Right lobe of liver (tissue), 4 donors: ENCODE results near the gene SH3PXD2A.

Experiments used
- CTCF ChIP-seq, 4 donors: fragments of 200-600 bp in 3 of 4; fragments of 450-650 bp in 1 of 4; IDR thresholded peaks; one replicate each; pipeline versions ENCODE4 v1.5.1 to v1.8.0; 2016 to 2022; ENCODE audit warnings: antibody characterized with exemption in 4 of 4, mild to moderate bottlenecking in 2 of 4
- POLR2A ChIP-seq: fragments of 450-650 bp; IDR thresholded peaks from one replicate; pipeline ENCODE4 v1.6.1; 2017; ENCODE audit warnings: antibody characterized with exemption, mild to moderate bottlenecking
- donor health status: DM: no; HTN: no; CAD: no.
- donor health status: DM: no; HTN: no; CAD: no.
- donor health status: DM: no; HTN: yes; CAD: no.

GRCh38 chr10:103718247-103718620, 137.1 kb downstream of the SH3PXD2A start:
- TF ChIP-seq POLR2A (no peak), CTCF (IDR thresholded peaks at IDR 0.05) (no peak)
